Measurements from ENCODE around the gene RXRA.

GRCh38 chr9:134370638-134371037 lies 44.4 kb downstream of the RXRA start:
- TF ChIP-seq, protein P1, sequence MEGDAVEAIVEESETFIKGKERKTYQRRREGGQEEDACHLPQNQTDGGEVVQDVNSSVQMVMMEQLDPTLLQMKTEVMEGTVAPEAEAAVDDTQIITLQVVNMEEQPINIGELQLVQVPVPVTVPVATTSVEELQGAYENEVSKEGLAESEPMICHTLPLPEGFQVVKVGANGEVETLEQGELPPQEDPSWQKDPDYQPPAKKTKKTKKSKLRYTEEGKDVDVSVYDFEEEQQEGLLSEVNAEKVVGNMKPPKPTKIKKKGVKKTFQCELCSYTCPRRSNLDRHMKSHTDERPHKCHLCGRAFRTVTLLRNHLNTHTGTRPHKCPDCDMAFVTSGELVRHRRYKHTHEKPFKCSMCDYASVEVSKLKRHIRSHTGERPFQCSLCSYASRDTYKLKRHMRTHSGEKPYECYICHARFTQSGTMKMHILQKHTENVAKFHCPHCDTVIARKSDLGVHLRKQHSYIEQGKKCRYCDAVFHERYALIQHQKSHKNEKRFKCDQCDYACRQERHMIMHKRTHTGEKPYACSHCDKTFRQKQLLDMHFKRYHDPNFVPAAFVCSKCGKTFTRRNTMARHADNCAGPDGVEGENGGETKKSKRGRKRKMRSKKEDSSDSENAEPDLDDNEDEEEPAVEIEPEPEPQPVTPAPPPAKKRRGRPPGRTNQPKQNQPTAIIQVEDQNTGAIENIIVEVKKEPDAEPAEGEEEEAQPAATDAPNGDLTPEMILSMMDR (IDR thresholded peaks at IDR 0.05), result no peak
- TF ChIP-seq POLR2A (IDR thresholded peaks at IDR 0.05), result no peak

All from thyroid gland (tissue), 4 donors.